GM18520 (cell line): Measurements from ENCODE around the gene NFKBIL1.
A peak's percentile ranks its signal among the peaks of the same experiment; 100 is the strongest.

Experiments
- ATAC-seq: cut with Tn5 transposase; IDR thresholded peaks from one replicate; pipeline ENCODE4 v1.9.1; 2021; ENCODE audit not compliant: unreplicated experiment

The NFKBIL1 gene

GRCh38 chr6:31559958-31560696, 12.7 kb downstream of the NFKBIL1 start:
- peak; percentile 45 for ATAC-seq

DNA sequence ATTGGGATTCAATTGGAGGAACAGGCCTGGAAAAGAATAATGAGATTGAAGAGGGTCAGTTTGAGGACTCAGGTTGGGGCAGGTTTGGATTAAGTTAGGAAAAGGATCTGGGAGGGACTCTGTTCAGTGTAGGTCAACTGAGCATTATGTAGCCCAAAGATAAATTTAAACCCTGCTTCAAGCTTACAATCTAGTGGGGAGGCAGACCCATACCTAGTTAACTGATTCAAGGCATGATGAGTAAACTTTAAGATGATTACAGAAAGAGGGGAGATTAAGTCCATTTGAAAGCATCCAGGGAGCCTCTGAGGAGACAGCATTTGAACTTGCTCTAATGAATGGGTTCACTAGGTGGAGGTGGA, 13.3 kb downstream of the NFKBIL1 start:
- ATAC-seq = no peak

DNA sequence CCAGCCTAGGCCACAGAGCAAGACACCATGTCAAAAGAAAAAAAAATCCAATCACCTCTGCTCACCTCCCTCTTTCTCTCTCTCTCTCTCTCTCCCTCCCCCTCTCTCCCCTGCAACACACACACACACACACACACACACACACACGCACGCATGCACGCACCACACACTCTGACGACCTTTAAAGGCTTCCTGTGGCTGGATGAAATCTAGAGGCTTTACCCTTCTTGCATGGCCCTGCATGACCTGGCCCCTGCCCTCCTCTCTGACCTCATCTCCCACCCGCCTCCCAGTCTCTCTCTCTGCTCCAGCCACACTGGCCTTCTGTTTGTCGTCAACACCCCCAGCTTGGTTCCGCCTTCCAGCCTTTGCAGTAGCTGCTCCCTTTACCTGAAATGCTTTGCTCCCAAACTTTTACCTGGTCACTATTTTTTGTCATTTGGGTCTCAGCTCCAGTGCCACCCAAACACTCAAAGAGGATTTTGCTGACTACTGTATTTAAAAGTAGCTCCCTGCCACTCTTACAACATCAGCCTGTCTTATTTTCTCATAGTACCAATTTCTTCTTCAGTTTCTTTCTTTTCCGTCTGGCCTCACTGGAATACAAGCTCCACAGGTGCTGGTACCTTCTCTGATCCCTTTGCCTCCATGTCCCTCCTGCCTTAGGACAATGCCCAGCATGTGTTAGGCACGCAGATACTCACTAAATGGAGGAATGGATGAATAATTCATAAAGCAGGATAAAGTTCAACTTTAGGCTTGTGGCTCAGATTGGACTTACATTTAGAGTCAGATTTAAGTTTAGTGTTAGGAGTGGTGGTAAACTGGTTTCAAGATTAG, 20.3 kb downstream of the NFKBIL1 start:
- ATAC-seq = no peak

DNA sequence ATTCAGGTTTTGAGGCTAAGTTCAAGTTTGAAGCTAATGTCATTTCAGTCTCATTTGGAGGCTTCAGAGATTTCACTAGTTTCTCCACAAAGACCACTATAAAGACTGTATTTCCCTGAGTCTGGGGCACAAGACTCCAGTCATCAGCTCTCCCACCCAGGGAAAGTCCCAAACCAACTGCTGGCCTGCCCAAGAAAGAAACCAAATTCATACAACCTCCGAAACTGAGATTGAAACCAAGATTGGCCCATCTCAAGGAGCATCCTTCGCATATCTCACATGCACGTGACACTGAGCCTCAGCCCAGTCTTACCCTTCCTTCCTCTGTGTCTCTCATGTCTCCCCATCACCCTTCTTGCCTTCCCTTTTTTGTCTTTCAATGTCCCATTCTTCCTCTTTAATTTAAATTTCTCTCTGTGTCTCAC, 21.1 kb downstream of the NFKBIL1 start:
- peak; percentile 56 for ATAC-seq

GRCh38 chr6:31569861-31570536, 22.6 kb downstream of the NFKBIL1 start:
- ATAC-seq = no peak

GRCh38 chr6:31572041-31572911, 24.9 kb downstream of the NFKBIL1 start, which contains the start of gene LTA:
Gene LTA (plus strand): TSS chr6:31572289. CDS start chr6:31572743, 454 bp downstream.
- peak; percentile 32 for ATAC-seq

- no peak for ATAC-seq
These were observed 26.1 kb downstream of the NFKBIL1 start for GRCh38 chr6:31573239-31574105.

DNA sequence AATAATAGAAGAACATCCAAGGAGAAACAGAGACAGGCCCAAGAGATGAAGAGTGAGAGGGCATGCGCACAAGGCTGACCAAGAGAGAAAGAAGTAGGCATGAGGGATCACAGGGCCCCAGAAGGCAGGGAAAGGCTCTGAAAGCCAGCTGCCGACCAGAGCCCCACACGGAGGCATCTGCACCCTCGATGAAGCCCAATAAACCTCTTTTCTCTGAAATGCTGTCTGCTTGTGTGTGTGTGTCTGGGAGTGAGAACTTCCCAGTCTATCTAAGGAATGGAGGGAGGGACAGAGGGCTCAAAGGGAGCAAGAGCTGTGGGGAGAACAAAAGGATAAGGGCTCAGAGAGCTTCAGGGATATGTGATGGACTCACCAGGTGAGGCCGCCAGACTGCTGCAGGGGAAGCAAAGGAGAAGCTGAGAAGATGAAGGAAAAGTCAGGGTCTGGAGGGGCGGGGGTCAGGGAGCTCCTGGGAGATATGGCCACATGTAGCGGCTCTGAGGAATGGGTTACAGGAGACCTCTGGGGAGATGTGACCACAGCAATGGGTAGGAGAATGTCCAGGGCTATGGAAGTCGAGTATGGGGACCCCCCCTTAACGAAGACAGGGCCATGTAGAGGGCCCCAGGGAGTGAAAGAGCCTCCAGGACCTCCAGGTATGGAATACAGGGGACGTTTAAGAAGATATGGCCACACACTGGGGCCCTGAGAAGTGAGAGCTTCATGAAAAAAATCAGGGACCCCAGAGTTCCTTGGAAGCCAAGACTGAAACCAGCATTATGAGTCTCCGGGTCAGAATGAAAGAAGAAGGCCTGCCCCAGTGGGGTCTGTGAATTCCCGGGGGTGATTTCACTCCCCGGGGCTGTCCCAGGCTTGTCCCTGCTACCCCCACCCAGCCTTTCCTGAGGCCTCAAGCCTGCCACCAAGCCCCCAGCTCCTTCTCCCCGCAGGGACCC, 27.0 kb downstream of the NFKBIL1 start:
- ATAC-seq = no peak

GRCh38 chr6:31575335-31575901, 28.0 kb downstream of the NFKBIL1 start, which contains the start of gene TNF:
Gene TNF (plus strand): TSS chr6:31575565. CDS start chr6:31575742, 177 bp downstream.
- ATAC-seq = no peak

DNA sequence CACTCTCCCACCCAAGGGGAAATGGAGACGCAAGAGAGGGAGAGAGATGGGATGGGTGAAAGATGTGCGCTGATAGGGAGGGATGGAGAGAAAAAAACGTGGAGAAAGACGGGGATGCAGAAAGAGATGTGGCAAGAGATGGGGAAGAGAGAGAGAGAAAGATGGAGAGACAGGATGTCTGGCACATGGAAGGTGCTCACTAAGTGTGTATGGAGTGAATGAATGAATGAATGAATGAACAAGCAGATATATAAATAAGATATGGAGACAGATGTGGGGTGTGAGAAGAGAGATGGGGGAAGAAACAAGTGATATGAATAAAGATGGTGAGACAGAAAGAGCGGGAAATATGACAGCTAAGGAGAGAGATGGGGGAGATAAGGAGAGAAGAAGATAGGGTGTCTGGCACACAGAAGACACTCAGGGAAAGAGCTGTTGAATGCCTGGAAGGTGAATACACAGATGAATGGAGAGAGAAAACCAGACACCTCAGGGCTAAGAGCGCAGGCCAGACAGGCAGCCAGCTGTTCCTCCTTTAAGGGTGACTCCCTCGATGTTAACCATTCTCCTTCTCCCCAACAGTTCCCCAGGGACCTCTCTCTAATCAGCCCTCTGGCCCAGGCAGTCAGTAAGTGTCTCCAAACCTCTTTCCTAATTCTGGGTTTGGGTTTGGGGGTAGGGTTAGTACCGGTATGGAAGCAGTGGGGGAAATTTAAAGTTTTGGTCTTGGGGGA, 28.7 kb downstream of the NFKBIL1 start:
- ATAC-seq = no peak

DNA sequence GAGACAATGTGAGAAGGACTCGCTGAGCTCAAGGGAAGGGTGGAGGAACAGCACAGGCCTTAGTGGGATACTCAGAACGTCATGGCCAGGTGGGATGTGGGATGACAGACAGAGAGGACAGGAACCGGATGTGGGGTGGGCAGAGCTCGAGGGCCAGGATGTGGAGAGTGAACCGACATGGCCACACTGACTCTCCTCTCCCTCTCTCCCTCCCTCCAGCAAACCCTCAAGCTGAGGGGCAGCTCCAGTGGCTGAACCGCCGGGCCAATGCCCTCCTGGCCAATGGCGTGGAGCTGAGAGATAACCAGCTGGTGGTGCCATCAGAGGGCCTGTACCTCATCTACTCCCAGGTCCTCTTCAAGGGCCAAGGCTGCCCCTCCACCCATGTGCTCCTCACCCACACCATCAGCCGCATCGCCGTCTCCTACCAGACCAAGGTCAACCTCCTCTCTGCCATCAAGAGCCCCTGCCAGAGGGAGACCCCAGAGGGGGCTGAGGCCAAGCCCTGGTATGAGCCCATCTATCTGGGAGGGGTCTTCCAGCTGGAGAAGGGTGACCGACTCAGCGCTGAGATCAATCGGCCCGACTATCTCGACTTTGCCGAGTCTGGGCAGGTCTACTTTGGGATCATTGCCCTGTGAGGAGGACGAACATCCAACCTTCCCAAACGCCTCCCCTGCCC, 29.6 kb downstream of the NFKBIL1 start:
- ATAC-seq = no peak

DNA sequence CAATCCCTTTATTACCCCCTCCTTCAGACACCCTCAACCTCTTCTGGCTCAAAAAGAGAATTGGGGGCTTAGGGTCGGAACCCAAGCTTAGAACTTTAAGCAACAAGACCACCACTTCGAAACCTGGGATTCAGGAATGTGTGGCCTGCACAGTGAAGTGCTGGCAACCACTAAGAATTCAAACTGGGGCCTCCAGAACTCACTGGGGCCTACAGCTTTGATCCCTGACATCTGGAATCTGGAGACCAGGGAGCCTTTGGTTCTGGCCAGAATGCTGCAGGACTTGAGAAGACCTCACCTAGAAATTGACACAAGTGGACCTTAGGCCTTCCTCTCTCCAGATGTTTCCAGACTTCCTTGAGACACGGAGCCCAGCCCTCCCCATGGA, 30.2 kb downstream of the NFKBIL1 start:
- no peak for ATAC-seq

GRCh38 chr6:31578184-31579118, 31.0 kb downstream of the NFKBIL1 start:
- ATAC-seq = no peak

DNA sequence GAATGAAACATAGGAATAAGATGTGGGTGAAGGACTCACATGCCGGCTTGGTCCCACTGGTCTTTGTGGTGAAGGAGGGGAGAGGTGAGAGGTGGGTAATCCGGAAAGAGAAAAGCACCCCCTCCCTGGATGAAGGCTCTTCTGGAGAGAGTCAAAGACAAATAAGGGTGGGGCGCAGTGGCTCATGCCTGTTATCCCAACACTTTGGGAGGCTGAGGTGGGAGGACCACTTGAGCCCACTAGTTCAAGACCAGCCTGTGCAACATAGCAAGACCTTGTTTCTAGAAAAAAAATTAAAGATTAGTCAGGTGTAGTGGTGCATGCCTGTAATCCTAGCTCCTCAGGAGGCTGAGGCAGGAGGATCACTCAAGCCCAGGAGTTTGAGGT, 31.7 kb downstream of the NFKBIL1 start:
- ATAC-seq = no peak

- ATAC-seq = no peak
These were observed 32.4 kb downstream of the NFKBIL1 start for GRCh38 chr6:31579546-31580437.
